ENCODE results near the gene TMEM240.
"Not testable (repeated sequence)": the region's sequence is repeated elsewhere in the genome, so short reads cannot be mapped to it uniquely, and the experiment has no call there.

DNA sequence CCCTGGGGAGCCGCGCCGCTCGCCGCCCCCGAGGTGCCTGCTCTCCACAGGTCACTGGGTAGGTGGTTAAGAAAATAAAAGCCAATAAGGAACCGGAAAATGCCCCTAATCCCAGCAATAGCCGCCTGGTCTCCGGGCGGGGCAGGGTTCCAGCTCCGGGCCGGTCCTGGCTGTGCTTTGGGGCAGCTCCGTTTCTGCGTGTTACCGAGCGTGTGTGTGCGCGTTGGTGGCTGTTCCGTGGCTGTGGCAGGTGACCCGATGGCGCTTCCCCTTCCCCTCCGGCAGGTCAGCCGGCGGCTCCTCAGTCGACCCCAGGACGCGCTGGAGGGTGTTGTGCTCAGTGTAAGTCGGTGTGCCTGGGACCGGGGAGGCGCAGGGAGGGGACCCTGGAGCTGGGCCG, 17.2 kb downstream of the TMEM240 start:
- TF ChIP-seq, protein P1, sequence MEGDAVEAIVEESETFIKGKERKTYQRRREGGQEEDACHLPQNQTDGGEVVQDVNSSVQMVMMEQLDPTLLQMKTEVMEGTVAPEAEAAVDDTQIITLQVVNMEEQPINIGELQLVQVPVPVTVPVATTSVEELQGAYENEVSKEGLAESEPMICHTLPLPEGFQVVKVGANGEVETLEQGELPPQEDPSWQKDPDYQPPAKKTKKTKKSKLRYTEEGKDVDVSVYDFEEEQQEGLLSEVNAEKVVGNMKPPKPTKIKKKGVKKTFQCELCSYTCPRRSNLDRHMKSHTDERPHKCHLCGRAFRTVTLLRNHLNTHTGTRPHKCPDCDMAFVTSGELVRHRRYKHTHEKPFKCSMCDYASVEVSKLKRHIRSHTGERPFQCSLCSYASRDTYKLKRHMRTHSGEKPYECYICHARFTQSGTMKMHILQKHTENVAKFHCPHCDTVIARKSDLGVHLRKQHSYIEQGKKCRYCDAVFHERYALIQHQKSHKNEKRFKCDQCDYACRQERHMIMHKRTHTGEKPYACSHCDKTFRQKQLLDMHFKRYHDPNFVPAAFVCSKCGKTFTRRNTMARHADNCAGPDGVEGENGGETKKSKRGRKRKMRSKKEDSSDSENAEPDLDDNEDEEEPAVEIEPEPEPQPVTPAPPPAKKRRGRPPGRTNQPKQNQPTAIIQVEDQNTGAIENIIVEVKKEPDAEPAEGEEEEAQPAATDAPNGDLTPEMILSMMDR (IDR thresholded peaks at IDR 0.05), result not testable (repeated sequence)
- TF ChIP-seq POLR2A (IDR thresholded peaks at IDR 0.05), result not testable (repeated sequence)
